ENCODE data around the gene PIAS2.
"Not testable (repeated sequence)": the region's sequence is repeated elsewhere in the genome, so short reads cannot be mapped to it uniquely, and the experiment has no call there.

PIAS2 gene

DNA sequence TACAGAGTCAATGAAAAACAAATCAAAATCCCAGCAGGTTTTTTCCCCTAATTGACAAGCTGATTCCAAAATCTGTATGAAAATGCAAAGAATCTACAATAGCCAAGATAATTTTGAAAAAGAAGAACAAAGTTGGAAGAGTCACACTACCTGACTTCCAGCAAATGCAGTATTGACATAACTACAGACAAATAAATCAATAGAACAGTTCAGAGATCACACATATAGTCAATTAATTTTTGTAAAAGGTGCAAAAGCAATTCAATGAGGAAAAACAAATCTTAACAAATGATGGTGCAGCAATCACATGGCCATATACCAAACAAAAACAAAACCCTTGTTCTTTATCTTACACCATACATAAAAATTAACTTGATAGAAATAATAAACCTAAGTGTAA, 85.9 kb downstream of the PIAS2 start:
- DNase-seq, result no peak

GRCh38 chr18:46830633-46831032, 86.7 kb downstream of the PIAS2 start:
- DNase-seq, result no peak

DNA sequence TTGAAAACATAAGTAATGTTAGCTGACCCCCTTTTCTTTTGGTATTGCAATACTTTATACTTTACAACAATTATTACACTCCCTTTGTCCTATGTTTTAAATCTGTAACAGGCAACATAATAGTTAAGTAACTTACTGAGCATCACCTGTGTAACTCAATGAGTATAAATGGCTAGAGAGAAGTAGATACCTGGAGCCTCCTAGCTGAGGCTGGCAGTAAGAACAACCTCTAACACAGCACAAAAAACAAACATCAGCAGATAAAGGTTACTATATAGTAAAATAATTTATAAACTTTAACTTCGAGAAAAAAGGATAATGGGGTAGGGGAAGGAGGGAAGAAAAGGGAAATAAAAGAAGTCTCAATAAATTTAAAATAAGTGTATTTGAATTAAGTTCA, 87.4 kb downstream of the PIAS2 start:
- DNase-seq, result no peak

DNA sequence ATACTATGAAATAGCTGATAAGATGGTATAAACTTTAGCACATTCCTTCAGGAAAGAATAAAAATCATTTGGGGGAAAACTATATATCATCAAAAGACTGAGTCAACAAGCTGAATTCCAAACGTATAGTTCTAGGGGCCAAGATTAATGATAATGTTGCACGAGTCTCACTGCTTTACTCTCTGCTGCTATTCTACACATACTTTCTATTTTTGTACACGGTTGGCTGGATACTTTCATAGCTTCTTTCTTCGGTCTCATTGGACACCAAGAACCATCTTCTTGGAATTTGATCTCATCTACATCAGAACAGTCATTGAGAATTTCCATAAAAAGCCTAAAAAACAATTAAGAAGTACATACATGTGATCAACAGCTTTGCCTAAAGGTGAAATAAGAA, 87.8 kb downstream of the PIAS2 start:
- DNase-seq, result no peak

- no peak for DNase-seq
Observed at GRCh38 chr18:46821856-46822711, 95.2 kb downstream of the PIAS2 start.

- DNase-seq, result no peak
Observed at GRCh38 chr18:46820863-46821262, 96.4 kb downstream of the PIAS2 start.

GRCh38 chr18:46815661-46816060, 101.6 kb downstream of the PIAS2 start:
- no peak for DNase-seq

GRCh38 chr18:46814399-46814798, 102.9 kb downstream of the PIAS2 start:
- DNase-seq, result no peak

DNA sequence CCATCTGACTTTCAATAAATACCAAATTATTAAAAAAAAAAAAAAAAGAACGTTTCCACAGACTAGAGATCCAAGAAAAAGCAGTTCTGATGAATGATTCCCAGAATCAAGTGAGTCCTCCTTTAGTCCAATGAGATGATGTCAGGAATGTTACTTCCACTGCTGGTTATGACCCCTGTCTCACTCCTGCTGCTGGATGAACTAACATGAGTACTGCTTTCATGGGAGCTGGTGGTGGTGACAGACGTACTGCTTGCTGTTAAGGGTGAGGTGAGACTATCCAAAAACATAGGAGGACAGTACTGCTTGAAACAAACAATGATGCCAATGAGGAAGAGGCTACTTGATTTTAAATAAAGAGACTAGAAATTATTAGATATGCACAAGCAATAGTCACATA, 105.0 kb downstream of the PIAS2 start:
- no peak for DNase-seq

GRCh38 chr18:46810481-46811000, 106.8 kb downstream of the PIAS2 start:
- no peak for DNase-seq

GRCh38 chr18:46809145-46809544, 108.2 kb downstream of the PIAS2 start:
- DNase-seq, result no peak

- DNase-seq, result not testable (repeated sequence)
Observed at GRCh38 chr18:46795945-46796344, 121.4 kb downstream of the PIAS2 start.

- DNase-seq, result no peak
Observed at GRCh38 chr18:46794607-46795006, 122.7 kb downstream of the PIAS2 start.

- peak; percentile 30 for DNase-seq
Observed at GRCh38 chr18:46793565-46793964, 123.7 kb downstream of the PIAS2 start.

GRCh38 chr18:46789088-46789487, 128.2 kb downstream of the PIAS2 start:
- DNase-seq, result no peak

DNA sequence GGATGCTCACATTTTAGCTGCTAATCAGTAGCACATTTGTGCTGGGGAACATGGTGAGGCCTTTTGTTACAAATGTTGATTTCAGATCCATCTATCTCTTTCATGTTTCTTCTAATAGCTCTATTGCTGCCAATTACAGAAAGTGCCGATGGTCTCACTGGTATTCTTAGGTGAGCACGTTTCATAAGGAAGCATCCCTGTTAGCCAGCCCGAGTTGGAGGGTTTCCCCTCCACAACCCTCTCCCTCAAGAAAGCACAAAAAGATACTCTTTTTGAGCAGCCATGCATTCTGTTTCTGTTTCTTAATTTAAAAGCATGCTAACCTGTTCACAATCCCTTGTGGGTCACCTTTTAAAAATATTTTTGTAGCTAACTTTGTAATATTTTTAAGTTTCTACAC, 129.6 kb downstream of the PIAS2 start:
- no peak for DNase-seq

DNA sequence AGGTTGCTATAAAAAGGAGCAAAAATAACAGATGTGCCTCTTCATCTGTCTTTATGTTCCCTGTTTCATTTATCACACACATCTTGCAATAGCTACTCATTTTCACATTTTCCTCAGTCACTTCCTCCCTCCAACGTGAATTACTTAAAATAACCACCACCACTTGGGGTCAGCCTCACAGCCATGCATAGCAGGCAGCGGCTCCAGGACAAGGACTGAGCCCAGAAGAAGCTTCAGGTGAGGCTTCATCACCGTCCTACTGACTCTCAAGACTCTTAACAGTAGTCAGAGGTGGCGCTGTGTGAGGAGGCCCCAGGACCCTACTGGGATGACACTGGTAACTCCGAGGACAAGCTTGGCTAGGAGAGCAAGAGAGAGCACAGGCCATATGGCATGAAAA, 144.9 kb downstream of the PIAS2 start:
- DNase-seq, result no peak

- no peak for DNase-seq
Observed at GRCh38 chr18:46771141-46771540, 146.2 kb downstream of the PIAS2 start.

DNA sequence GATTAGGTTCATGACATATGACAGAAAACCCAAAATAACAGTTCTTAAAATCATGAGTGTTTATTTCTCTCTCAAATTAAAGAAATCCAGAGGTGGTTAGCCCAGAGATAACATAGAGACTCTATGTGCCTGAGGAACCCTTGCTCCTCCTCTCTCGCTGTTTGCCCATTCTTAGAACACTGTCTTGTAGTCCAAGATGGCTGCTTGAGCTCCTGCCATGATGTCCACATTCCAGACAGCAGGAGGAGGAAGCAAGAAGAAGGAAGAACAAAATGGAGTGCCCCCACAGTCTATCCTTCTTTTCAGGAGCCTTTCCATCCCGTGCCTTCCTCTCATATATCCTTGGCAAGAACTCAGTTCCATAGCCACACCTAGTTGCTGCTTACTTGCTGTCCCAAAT, 146.6 kb downstream of the PIAS2 start:
- no peak for DNase-seq

DNA sequence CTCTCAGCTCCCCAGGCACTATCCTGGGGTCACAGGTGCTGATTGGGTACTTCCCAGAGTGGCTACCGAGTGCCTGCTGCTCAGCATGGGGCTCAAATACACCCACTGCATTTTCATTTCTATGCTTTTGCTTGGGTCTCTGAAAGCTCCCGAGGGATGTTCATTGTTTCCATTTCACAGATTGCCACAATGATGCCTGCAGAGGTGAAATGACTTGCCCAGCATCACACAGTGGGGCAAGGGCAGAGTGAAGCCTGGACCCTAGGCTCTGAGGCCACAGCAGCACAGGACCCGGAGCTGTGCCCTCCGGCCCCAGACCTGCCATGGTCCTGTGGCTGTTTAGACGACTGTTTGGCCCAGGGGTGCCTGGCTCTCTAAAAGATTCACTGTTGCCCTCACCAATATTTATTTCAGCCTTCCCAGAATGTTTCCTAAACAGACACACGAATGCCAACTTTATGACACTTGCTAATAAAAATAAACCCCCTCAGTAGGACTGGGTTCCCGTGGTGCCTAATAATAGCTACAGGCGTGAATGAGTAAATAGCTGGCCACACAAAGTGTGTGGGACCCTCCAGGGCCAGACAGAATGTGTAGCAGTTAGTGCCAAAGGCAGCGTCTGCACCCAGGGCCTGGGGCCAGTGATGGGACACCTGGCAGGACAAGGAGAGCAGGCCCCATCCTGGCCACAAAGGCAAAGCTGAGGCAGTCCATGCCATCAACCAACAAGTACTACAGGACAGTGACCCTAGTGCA, 149.0 kb downstream of the PIAS2 start:
- DNase-seq, result no peak

GRCh38 chr18:46767217-46767616, 150.1 kb downstream of the PIAS2 start:
- DNase-seq, result peak; percentile 54

DNA sequence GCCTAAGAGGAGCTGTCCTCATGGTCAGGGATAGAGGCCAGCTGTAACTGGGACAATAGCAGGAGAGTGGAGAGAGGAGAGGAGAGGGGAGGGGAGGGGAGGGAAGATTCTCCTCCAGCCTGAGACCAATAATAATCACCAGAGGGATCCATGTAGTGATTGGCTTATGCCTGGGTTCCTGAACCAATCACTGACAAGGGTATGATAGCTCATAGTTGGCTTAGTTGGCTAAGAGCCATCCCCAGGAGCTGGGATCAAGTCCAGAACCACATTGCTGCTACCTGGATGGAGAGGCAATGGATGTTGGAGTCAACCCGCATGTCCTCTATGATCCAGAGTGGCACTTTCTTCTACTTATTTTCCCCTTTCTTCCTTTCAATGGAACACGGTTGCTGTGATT, 152.7 kb downstream of the PIAS2 start:
- DNase-seq, result no peak

DNA sequence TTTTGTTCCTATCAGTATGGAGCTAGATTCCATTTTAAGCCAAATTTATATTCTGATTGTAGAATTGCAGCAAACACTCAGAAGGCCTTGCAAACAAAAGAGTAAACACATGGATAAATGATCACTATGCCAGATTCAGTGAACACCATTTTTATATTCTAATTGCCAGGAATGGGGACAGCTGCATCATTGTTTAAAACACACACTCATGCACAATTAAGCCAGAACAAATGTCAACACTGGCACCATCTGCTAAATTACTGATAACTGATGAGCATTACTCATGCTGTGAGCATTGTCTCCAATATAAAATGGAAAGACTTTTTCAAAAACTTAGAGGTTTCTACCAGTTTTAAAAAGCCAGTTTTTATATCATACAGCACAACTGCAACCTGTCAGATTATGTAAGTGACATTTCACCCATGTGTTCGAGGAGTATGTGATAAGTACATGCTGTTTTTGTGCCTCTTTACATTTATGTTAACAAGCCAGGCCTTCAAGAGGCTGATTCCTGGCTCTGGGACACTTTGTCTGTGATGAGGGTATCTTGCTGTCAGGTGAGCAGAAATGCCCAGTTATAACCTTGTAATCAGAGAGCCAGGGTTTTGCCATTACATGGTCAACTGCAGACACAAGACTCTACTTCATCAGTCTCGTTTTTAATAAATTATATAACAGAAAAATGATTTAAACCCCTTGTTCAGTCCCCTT, 156.1 kb downstream of the PIAS2 start:
- no peak for DNase-seq
